Stimulated activated CD4-positive, alpha-beta T cell treated with anti-CD3 and anti-CD28 coated beads, Interleukin-1b, Interleukin-23, amount 100 ng/mL, for 48 hours (primary cell): ENCODE measurements around the gene AZIN2.
"Not testable (repeated sequence)": the region's sequence is repeated elsewhere in the genome, so short reads cannot be mapped to it uniquely, and the experiment has no call there.

ENCODE experiments used
- DNase-seq: peaks from one replicate; pipeline ENCODE4 v3.0.0-alpha.2; 2020

Gene AZIN2

DNA sequence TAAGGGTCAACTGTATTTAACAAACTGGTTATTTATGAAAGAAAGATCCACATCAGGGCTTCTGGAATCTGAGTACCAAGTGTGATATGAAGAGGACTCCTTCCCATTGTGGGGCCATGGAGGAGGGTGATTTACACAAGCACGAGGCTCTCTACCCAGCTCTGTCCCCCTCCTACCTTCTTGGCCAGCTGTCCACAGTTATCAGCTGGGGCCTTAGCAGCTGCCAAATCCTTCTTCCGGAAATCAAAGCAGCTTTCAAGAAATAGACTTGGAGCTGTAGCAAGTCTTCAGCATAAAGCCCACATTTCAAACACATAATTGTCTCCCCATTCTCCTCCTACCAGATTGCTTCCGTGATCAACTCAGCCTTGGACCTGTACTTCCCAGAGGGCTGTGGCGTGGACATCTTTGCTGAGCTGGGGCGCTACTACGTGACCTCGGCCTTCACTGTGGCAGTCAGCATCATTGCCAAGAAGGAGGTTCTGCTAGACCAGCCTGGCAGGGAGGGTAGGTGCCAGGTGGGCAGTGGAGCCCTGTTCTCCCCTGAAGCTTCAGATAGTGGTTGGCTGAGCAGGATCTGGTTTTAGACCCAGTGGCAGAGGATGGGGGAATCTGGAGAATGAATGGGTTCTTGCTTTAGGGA lies 15.5 kb downstream of the AZIN2 start:
- DNase-seq = no peak

GRCh38 chr1:33097137-33097611 lies 16.2 kb downstream of the AZIN2 start:
- no peak for DNase-seq

- no peak for DNase-seq
Observed at GRCh38 chr1:33097762-33098161, 16.8 kb downstream of the AZIN2 start.

DNA sequence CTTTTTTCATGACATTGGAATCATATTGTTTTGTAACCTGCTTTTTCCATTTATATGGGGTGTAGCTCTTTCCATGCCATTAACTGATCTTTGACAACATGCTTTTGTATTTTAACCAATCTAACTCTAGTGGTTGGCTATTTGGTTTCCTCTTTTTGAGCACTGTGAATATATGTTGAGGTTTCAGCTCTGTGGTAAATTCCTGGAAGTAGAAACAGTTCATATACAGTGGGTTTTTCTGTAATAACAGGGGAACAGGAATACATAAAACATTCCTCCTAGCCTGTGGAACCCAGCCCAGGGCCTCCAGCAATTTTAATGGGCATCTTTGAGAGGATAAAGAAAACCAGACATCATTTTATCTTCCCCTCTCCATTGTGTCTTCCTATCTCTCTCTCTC lies 17.4 kb downstream of the AZIN2 start:
- no peak for DNase-seq

GRCh38 chr1:33099290-33100118 lies 18.6 kb downstream of the AZIN2 start:
- DNase-seq = peak; percentile 79

DNA sequence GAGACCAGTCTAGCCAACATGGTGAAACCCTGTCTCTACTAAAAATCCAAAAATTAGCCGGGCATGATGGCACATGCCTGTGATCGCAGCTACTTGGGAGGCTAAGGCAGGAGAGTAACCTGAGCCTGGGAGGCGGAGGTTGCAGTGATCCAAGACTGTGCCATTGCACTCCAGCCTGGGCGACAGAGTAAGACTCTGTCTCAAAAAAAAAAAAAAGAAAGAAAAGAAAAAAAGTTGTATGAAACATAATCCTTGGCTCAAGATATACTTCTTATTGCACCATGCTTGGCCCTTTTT lies 19.1 kb downstream of the AZIN2 start:
- not testable (repeated sequence) for DNase-seq

- DNase-seq = no peak
Observed at GRCh38 chr1:33110477-33110876, 29.5 kb downstream of the AZIN2 start.

GRCh38 chr1:33111965-33112364 lies 31.0 kb downstream of the AZIN2 start:
- no peak for DNase-seq

DNA sequence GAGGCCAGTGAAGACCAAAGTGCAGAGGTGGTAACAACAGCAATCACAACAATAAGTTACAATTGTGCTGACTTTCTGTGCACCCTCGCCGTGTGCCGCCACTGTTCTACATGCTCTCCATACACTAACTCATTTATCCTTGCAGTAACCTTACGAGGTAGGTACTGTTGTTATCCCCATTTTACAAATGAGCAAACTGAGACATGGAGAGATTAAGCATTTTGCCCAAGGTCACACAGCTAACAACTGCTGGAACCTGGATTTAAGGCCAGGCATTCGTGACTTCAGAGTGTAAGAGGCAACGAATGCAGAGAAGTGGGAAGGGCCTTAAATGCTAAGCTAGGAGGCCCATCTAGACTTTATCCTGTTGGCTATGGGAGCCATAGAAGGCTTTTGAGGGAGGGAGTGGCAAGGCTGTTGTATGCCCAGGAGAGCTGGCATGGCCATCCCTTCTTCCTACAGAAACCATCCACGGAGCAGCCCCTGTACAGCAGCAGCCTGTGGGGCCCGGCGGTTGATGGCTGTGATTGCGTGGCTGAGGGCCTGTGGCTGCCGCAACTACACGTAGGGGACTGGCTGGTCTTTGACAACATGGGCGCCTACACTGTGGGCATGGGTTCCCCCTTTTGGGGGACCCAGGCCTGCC lies 36.6 kb downstream of the AZIN2 start:
- DNase-seq = no peak

DNA sequence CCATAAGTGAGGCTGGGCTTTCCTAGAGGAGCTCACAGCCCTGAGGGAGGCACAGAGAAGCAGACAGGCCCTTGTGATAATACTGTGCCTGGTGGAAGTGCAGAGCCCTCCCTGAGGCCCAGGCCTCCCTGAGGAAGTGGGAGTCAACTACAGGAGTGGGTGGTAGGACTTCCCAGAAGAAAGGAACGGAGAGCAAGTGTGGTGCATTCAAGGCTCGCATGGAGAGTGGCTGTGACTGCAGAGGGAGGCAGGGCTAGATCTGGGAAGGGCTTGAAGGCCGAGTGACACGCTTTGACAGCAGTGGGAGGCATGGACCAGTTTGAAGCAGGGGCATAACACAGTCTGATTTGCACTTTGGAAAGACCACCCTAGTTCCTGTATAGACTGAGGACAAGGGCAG lies 37.3 kb downstream of the AZIN2 start:
- DNase-seq = no peak

GRCh38 chr1:33119050-33119449 lies 38.1 kb downstream of the AZIN2 start:
- DNase-seq = no peak

DNA sequence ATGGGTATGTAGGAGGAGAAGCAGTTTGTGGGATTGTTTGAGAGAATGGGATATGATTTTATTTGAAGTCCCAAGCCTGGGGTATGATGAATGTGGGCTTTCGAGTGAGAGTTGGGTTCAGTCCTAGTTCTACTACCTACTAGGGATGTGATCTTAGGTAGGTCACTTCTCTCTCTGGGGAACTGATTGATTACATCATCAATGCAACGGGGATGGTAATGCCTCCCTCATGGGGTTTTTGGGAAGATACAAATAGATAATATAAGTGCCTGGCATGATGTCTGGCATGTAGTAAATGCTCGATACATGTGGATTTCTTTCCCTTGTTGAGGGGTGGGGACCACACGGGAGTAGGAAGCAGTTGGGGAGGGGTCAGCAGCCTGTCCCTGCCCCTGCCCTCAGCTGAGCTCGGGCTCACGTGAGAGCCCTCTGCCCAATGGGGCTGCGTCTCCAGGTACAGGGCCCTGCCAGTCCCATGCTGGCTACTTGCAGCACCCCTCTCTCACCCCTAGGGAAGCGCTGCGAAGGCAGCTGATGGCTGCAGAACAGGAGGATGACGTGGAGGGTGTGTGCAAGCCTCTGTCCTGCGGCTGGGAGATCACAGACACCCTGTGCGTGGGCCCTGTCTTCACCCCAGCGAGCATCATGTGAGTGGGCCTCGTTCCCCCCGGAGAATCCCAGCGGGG lies 38.7 kb downstream of the AZIN2 start:
- DNase-seq = no peak

DNA sequence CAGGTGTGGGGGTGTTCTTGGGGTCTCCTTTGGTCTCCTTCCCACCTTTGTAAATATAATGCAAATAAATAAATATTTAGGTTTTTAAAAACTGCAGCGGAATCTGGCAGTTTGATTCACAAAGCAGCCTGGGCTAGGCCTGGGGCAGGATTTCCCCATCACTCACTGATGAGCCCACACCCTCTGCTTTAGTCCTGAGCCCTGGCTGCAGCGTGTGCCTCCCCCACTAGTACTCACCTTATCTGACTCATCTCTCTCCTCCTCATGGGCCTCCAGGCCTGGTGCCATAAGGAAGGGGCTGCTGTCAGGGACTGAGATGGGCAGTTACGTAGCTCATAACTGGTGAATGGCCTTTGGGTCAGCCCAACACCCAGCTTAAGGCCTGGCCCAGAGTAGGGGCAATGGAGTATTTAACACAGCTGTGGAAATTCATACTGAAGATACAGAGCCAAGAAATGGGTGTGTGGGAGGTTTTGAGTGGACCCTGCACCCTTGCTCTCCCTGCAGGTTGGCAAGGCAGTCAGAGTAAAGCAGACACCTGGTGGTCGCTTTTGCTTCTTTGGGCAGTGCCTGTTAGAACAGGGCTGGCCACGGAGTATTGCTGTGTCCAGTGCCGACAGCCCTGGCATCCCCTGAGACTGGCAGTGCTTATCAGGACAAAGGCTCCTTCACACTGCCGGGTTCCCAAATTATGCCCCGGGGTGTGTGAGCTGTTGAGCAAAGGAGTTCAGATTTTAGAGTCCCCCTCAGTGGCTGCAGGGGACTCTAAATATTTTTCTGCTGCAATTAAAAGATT lies 39.7 kb downstream of the AZIN2 start:
- no peak for DNase-seq

- no peak for DNase-seq
Observed at GRCh38 chr1:33121728-33122127, 40.8 kb downstream of the AZIN2 start.

DNA sequence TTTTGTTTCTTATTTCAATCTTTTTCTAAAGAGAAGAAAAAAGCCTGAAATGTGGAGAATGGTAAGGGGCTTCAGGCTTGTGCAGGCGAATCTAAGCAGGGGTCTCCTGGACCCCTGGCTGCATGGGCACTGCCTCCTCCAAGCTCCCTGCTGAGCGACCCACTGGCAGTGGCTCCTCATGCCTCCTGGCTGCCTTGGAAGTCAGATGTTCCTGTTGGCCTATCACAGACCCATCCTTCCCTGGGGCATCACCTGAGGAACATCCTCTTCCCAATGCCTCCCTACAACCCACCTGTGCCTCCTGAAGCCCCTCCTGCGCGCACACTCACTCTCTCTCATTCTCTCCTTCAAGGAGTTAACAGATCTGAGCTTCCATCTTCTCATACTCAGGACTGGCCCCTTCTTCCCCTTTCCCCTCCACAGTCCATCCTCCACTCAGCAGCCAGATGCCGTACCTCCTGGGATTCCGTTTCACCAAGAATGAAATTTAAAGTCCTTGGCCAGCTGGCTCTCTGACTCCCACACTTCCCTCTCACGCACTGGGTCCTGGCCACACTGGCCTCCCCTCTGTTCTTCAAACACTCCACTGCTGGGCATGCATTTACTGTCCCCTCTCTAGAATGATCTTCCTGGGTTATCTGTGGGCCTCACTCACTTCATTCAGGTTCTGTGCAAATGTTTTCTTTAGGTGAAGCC lies 41.7 kb downstream of the AZIN2 start:
- no peak for DNase-seq

GRCh38 chr1:33123266-33123665 lies 42.3 kb downstream of the AZIN2 start:
- no peak for DNase-seq

DNA sequence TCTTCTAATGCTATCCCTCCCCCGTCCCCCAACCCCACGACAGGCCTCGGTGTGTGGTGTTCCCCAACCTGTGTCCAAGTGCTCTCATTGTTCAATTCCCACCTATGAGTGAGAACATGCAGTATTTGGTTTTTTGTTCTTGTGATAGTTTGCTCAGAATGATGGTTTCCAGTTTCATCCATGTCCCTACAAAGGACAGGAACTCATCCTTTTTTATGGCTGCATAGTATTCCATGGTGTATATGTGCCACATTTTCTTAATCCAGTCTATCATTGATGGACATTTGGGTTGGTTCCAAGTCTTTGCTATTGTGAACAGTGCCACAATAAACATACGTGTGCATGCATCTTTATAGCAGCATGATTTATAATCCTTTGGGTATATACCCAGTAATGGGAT lies 43.7 kb downstream of the AZIN2 start:
- DNase-seq = not testable (repeated sequence)

- no peak for DNase-seq
Observed at GRCh38 chr1:33126411-33127000, 45.6 kb downstream of the AZIN2 start.

DNA sequence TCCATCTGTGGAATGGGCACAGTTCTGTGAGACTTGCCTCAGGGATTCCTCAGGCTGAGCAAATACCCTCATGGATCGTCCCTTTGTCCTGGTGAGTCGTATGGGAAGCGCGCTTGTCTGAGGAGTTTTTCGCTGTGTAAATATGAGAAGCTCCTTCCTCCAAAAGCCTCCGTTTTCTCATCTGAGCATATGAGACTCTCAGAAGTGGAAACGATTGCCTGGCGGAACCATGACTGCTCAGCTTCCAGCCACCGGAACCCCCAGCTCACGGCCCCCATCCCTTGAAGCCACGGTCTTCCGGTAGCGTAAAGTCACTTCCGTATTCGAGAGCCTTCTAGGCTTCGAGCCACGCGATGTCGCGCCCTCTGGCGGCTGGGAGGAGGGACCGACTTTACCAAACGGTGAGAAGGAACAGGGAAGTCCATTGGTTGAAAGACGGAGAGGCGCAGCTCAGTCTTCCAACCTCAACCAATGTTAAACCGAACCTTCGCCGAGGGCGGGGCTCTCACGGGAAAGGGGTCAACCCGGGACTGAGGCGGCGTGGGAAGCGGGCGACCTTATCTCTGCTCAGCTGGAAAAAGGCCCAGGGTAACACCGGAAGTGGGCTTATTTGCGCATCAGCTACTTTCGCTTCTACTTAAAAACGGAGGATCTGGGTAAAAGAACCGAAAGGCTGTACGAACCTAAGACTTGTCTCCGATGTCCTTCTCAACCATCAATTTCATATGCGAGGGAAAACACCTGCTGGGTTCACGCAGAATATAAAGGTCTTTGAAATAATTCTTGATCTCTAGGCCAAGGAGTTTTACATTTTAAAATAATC lies 46.3 kb downstream of the AZIN2 start:
- DNase-seq = peak; percentile 100

DNA sequence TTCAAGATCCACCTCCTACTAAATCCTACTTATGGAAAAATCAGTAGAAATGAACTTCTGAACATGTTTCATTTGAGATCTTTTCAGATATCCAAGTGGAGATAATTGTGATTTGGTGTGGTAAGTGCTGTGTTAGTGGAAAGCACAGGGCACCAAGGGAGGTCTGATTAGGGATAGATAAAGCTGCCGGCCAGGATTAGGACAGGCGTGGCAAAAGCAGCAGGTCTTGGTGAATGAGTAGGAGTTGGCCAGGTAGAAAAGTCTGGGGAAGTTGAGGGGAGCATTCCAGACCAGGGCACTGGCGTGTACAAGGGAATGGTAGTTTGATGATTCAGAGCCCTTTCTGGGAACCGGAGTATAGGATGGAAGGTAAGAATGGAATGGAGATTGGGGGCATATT lies 47.8 kb downstream of the AZIN2 start:
- no peak for DNase-seq

- DNase-seq = peak; percentile 59
Observed at GRCh38 chr1:33130297-33130696, 49.3 kb downstream of the AZIN2 start.
